HepG2 (cell line): ENCODE measurements around the gene TIMM23. TPM values are rescaled to one million over a fixed set of nuclear protein-coding genes. Genes with fewer than 3 reads are reported as not detected.

Source experiments
- AFF4 ChIP-seq: sonication (generic); formaldehyde crosslinking; IDR thresholded peaks from 2 replicates; pipeline ENCODE4 v1.4.0; 2020; ENCODE audit warnings: missing genetic modification reagents
- E2F2 ChIP-seq: sonication (generic); formaldehyde crosslinking; IDR thresholded peaks from 2 replicates; pipeline ENCODE4 v1.4.0; 2020; ENCODE audit warnings: missing genetic modification reagents, borderline replicate concordance
- GPBP1L1 ChIP-seq: sonication (generic); formaldehyde crosslinking; IDR thresholded peaks from 2 replicates; pipeline ENCODE4 v1.5.0; 2020; ENCODE audit warnings: mild to moderate bottlenecking, missing genetic modification reagents
- HIC2 ChIP-seq: sonication (generic); formaldehyde crosslinking; IDR thresholded peaks from 2 replicates; pipeline ENCODE4 v1.9.0; 2022; ENCODE audit warnings: low read depth, missing genetic modification reagents
- HNRNPK ChIP-seq: fragments of 200-400 bp; formaldehyde crosslinking; IDR thresholded peaks from 2 replicates; pipeline ENCODE4 v1.6.1; 2018; ENCODE audit warnings: low read length, low read depth, moderate library complexity, mild to moderate bottlenecking; ENCODE audit not compliant: poor library complexity, severe bottlenecking
- HOMEZ ChIP-seq: IDR thresholded peaks from 2 replicates; pipeline ENCODE4 v1.6.1; 2016; ENCODE audit warnings: low read depth
- HOXA7 ChIP-seq: sonication (generic); formaldehyde crosslinking; IDR thresholded peaks from 2 replicates; pipeline ENCODE4 v1.8.1; 2022; ENCODE audit warnings: mild to moderate bottlenecking, missing genetic modification reagents, moderate library complexity
- JUN ChIP-seq: sonication (generic); formaldehyde crosslinking; IDR thresholded peaks from 2 replicates; pipeline ENCODE4 v1.4.0; 2020; ENCODE audit warnings: mild to moderate bottlenecking, missing genetic modification reagents
- PCBP1 ChIP-seq: fragments of 200-400 bp; formaldehyde crosslinking; IDR thresholded peaks from 2 replicates; pipeline ENCODE4 v1.6.1; 2017; ENCODE audit warnings: mild to moderate bottlenecking, low read depth, low read length, borderline replicate concordance
- RNF2 ChIP-seq: fragments of 450-650 bp; conservative IDR thresholded peaks from 2 replicates; pipeline ENCODE4 v1.6.1; 2016; ENCODE audit warnings: low read depth
- SMC3 ChIP-seq: IDR thresholded peaks from 2 replicates; pipeline ENCODE4 v1.6.1; 2011; ENCODE audit warnings: low read length, improper control_type of control experiment
- ZFAT ChIP-seq: sonication (generic); formaldehyde crosslinking; conservative IDR thresholded peaks from 2 replicates; pipeline ENCODE4 v1.8.1; 2023; ENCODE audit warnings: missing genetic modification reagents, inconsistent platforms
- ZFP37 ChIP-seq: sonication (generic); formaldehyde crosslinking; IDR thresholded peaks from 2 replicates; pipeline ENCODE4 v1.4.0; 2020; ENCODE audit warnings: missing genetic modification reagents, borderline replicate concordance
- ZMYM4 ChIP-seq: sonication (generic); formaldehyde crosslinking; IDR thresholded peaks from 2 replicates; pipeline ENCODE4 v1.8.1; 2023; ENCODE audit warnings: mild to moderate bottlenecking, missing genetic modification reagents
- ZNF343 ChIP-seq: sonication (generic); formaldehyde crosslinking; IDR thresholded peaks from 2 replicates; pipeline ENCODE4 v1.4.0; 2020; ENCODE audit warnings: mild to moderate bottlenecking, missing genetic modification reagents
- ZNF576 ChIP-seq: sonication (generic); formaldehyde crosslinking; IDR thresholded peaks from 2 replicates; pipeline ENCODE4 v1.4.0; 2020; ENCODE audit warnings: mild to moderate bottlenecking, missing genetic modification reagents
- ZNF615 ChIP-seq: sonication (generic); formaldehyde crosslinking; IDR thresholded peaks from 2 replicates; pipeline ENCODE4 v1.5.0; 2020; ENCODE audit warnings: mild to moderate bottlenecking, missing genetic modification reagents, borderline replicate concordance
- polyA plus RNA-seq, 8 experiments: library from polyadenylated mRNA; depleted of rRNA in 3 of 8; stranded (reverse) in 7 of 8; unstranded in 1 of 8; fragments of >200 nt; fragmentation: Illumina TruSeq in 4 of 8; extraction: Trizol in 4 of 8; gene quantifications; 2 replicates each; pipeline versions ENCODE4 v1.2.1 to v1.2.3, GENCODE V29; 2011 to 2016; ENCODE audit warnings: low read depth in 4 of 8, missing spikeins in 1 of 8, mixed read lengths in 1 of 8; ENCODE audit not compliant: insufficient read depth in 1 of 8
- total RNA-seq, 5 experiments: library from RNA; depleted of rRNA; stranded (reverse); fragments of >200 nt; fragmentation: Illumina TruSeq; extraction: Trizol; gene quantifications; 2 replicates each; pipeline ENCODE4 v1.2.3, GENCODE V29; 2016; ENCODE audit warnings: low read depth in 1 of 5

TIMM23 gene
- total and polyA plus RNA-seq, 2 of the 13 experiments (the other 11 are each of a cell fraction or from before 2014, with no cell fraction given), result 80.2 to 98.6 TPM

- TF ChIP-seq GPBP1L1 (no peak), ZNF343 (CRISPR knock-in tag) (peak; percentile 69; the same call in 1 of the 2 replicates), ZFP37 (CRISPR knock-in tag) (0 out of 2 replicates have a peak, but pooled peaks have one; percentile 65), HOMEZ (CRISPR knock-in tag) (peak; percentile 78), AFF4 (CRISPR knock-in tag) (peak; percentile 91), E2F2 (CRISPR knock-in tag) (peak; percentile 71; the same call in 1 of the 2 replicates), ZNF615 (CRISPR knock-in tag) (no peak), HOXA7 (CRISPR knock-in tag) (no peak), SMC3 (no peak), ZMYM4 (CRISPR knock-in tag) (peak; percentile 90), HNRNPK (peak; percentile 79), JUN (CRISPR knock-in tag) (0 out of 2 replicates have a peak, but pooled peaks have one; percentile 18), HIC2 (CRISPR knock-in tag) (peak; percentile 73; the same call in 1 of the 2 replicates), RNF2 (no peak), ZNF576 (no peak), PCBP1 (0 out of 2 replicates have a peak, but pooled peaks have one; percentile 21), ZFAT (CRISPR knock-in tag) (no peak)
These were observed 50.9 kb downstream of the TIMM23 start (continued) for GRCh38 chr10:46022978-46023702.
